ENCODE measurements around the gene ECI1. TPM values are rescaled to one million over a fixed set of nuclear protein-coding genes. Genes with fewer than 3 reads are reported as not detected.

ECI1 gene
- total and polyA plus RNA-seq, 2 of the 13 experiments (the other 11 are each of a cell fraction or from before 2014, with no cell fraction given) = 82.0 to 102 TPM

GRCh38 chr16:2205104-2205966 lies 46.1 kb downstream of the ECI1 start, which contains the start of gene MLST8 (continued):
- TF ChIP-seq ZNF343 (CRISPR knock-in tag; IDR thresholded peaks at IDR 0.05) = peak; percentile 70; the same call in 1 of the 2 replicates
- peak; percentile 91 for TF ChIP-seq NAIF1 (CRISPR knock-in tag; IDR thresholded peaks at IDR 0.05; ENCODE audit: borderline replicate concordance)
- TF ChIP-seq MED1 (CRISPR knock-in tag; IDR thresholded peaks at IDR 0.05) = peak; percentile 58
- TF ChIP-seq KLF6 (CRISPR knock-in tag; IDR thresholded peaks at IDR 0.05) = peak; percentile 82; the same call in 1 of the 2 replicates
- 0 out of 2 replicates have a peak, but pooled peaks have one; percentile 30 for TF ChIP-seq MTERF4 (CRISPR knock-in tag; IDR thresholded peaks at IDR 0.05)
- no peak; the same call in 1 of the 2 replicates for TF ChIP-seq ZNF556 (CRISPR knock-in tag; IDR thresholded peaks at IDR 0.05; ENCODE audit: borderline replicate concordance)
- peak; percentile 93; the same call in 1 of the 2 replicates for TF ChIP-seq ZNF235 (CRISPR knock-in tag; IDR thresholded peaks at IDR 0.05; ENCODE audit: borderline replicate concordance)
- TF ChIP-seq AGO1 (IDR thresholded peaks at IDR 0.05; ENCODE audit: low read depth, low read length, poor library complexity, severe bottlenecking) = peak; percentile 77
- TF ChIP-seq, protein P1, sequence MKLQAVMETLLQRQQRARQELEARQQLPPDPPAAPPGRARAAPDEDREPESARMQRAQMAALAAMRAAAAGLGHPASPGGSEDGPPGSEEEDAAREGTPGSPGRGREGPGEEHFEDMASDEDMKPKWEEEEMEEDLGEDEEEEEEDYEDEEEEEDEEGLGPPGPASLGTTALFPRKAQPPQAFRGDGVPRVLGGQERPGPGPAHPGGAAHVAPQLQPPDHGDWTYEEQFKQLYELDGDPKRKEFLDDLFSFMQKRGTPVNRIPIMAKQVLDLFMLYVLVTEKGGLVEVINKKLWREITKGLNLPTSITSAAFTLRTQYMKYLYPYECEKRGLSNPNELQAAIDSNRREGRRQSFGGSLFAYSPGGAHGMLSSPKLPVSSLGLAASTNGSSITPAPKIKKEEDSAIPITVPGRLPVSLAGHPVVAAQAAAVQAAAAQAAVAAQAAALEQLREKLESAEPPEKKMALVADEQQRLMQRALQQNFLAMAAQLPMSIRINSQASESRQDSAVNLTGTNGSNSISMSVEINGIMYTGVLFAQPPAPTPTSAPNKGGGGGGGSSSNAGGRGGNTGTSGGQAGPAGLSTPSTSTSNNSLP (IDR thresholded peaks at IDR 0.05; ENCODE audit: low read depth, low read length) = no peak
- peak in 1 of 2 experiments; percentile 60; a peak in 1 of 4 replicates for TF ChIP-seq KLF16 (CRISPR knock-in tag; IDR thresholded peaks at IDR 0.05)
- peak; percentile 90 for TF ChIP-seq KDM2A (CRISPR knock-in tag; IDR thresholded peaks at IDR 0.05; ENCODE audit: borderline replicate concordance, low read depth)
- TF ChIP-seq CC2D1A (CRISPR knock-in tag; IDR thresholded peaks at IDR 0.05) = no peak
- TF ChIP-seq ARID5B (CRISPR knock-in tag; IDR thresholded peaks at IDR 0.05) = peak; percentile 57
- no peak for TF ChIP-seq RBM22 (optimal IDR thresholded peaks at IDR 0.05; ENCODE audit: low read length)
- TF ChIP-seq ZBTB4 (CRISPR knock-in tag; IDR thresholded peaks at IDR 0.05; ENCODE audit: borderline replicate concordance) = 0 out of 2 replicates have a peak, but pooled peaks have one; percentile 7
- TF ChIP-seq ZNF260 (CRISPR knock-in tag; IDR thresholded peaks at IDR 0.05; ENCODE audit: borderline replicate concordance, low read depth) = no peak

Measured in HepG2 (cell line).